UCSD-AML1 (cell line): Measurements from ENCODE around the gene CD3G.
A peak's percentile ranks its signal among the peaks of the same experiment; 100 is the strongest.

Source experiments
- DNase-seq: peaks from one replicate; lab custom pipeline; 2025; ENCODE audit not compliant: unreplicated experiment; lab: John Stamatoyannopoulos, UW

Gene CD3G

DNA sequence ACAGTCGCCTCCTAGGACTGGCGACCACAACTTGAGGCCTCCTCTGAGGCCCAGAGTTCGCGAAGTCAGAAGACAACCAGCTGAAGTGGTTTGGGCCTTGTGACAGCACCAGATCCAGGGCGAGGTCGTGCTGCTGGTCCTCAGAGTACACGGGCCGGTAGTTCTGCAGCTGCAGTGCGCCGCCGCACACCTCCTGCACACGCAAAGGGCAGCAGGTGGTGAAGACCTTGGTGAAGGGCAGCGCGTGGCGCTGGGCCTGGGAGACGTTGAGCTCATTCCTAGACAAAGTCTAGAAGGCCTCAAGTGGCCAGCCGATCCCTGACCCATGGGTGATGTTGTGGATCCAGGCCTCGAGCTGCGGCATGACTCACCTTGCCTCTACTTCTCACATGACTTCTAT lies 21.4 kb upstream of the CD3G start:
- no peak for DNase-seq

DNA sequence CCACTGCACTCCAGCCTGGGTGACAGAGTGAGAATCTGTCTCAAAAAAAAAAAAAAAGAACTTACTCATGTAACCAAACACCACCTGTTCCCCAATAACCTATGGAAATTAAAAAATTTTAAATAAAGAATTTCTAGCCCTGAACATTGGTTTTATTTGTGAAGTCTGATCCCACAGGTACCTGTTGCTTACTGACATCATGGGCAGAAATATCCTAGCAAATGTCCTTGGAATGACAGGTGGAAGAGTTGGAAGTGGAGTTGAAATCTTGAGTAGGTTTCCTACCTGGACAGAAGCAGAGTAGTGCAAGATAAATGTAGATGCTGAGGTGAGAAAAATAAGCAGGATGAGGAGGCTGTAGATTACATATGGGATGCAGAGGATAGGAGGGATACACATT lies 18.9 kb upstream of the CD3G start:
- no peak for DNase-seq

DNA sequence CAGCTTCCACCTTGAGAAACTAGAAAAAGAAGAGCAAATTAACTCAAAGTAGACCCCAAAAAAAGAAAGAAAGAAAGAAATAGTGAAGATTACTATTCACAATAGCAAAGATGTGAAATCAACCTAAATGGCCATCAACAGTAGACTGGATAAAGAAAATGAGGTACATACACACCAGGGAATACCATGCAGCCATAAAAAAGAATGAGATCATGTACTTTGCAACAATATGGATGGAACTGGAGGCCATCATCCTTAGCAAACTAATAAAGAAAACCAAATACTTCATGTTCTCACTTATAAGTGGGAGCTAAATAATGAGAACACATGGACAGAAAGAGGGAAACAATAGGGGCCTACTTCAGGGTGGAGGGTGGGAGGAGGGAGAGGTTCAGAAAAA lies 15.4 kb upstream of the CD3G start:
- no peak for DNase-seq

DNA sequence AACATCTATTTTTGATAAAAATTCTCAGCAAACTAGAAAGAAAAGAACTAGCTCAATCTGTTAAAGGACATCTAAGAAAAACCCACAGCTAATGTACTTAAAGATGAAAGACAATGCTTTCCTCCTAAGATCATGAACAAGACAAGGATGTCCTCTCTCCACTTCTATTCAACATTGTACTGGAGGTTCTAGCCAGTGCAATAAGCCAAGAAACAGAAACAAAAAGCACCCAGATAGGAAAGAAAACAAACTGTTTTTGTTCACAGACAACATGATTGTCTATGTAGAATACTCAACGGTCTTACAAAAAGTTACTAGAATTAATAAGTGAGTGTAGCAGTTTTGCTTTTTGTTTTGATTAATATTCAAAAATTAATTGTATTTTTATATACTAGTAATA lies 9.4 kb upstream of the CD3G start:
- no peak for DNase-seq

DNA sequence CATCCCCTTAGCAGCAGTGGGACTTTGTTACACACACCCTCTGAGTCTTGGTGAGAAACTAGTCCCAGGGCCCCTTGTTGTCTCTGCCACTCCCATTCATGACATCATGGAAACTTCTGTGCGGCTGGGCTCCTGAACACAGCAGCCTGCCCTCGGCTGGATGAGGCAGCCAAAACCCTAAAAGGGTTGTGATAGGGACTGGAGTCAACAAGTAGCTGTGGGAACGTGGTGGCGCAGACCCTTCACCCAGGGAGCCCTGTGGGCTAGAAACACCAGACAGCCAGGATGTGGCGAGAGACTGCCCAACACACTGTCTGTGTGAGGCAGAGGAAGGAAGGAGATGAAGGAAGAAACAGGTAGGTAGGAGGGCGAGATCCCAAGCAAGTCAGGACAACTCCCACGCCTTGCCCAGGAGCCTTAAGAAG lies 5.5 kb upstream of the CD3G start:
- DNase-seq: peak; percentile 80

DNA sequence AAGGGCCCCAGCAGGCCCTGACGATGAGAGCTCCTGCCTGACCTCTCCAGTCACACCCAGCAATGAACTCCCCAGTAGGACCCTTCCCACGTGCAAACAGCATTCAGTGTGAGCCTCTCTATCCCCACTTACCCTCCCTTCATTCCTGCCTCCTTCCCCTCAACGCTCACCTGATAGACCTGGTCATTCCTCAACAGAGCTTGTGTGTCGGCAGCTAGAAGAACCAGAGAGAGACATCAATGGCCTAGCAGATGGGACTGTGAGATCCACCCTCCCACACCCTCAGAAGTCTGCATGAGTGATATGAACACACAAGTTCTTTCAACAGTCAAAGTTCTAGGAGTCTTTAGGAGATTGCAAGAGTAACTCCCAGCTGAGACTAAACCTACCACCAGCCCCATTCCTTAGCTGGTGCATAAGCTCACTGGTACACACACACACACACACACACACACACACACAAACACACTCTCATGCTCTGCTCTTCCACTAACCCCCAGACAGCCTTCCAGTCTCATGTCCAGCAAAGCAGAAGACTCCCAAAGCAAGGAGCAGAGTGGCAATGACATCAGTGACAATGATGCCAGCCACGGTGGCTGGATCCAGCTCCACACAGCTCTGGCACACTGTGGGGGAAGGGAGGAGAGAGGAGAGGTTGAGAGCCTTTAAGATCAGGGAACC lies 4.7 kb upstream of the CD3G start:
- DNase-seq: no peak

DNA sequence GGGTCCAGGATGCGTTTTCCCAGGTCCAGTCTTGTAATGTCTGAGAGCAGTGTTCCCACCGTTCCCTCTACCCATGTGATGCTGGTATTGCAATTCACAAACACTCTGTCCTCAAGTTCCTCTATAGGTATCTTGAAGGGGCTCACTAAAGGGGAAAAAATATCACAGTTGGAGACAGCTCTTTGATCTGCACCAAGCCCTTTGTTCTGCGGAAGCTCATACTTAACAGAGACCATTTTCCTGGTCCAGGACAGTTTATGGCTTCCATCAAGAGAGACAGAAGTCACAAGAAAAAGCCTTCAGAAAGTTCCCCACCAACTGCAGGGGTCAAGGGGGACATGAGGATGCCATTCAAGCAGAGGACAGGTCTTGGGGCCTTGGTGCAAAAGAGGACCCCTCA lies 3.7 kb upstream of the CD3G start:
- no peak for DNase-seq

DNA sequence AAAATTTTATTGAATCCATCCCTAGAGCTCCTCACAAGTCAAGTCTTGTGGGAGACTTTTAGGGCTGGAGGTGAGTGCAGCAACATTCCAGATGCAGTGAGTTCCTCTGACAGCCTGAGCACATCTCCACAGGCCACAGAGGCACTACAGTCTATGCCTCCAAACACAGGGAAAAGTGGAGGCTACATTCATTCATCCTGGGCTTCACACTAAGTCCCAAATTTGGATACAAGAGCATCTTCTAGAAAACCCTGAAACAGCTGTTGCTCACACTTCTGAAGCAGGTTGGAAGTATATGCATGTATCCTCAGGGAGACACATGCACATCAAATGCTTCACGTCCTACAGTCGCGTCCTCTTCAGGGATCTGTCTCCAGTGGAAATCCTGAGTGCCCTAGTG lies 2.9 kb upstream of the CD3G start:
- no peak for DNase-seq

DNA sequence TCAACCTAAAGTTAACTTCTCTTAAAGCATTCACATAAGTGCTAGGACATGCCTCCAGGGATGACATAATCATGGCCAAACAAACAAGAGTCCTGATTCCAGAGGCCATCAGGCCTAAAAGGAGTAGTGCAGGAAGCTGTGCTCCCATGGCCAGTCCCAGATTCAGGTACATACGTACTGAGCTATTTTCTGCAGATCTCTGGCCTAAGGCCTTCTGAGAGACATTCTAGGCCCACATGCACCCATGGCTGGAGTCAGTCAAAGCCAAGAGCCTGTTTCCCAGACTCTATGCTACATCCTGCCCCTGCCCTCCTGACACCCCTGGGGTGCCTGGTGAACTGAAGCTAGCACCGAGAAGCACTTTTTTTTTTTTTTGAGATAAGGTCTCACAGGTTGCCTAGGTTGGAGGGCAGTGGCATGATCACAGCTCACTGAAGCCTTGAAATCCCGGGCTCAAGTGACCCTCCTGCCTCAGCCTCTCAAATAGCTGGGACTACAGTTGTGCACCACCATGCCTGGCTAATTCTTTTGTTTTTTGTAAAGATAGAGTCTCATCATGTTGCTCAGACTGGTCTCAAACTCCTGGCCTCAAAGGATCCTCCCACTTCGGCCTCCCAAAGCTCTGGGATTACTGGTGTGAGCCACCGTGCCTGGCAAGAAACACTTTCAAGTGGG lies 2.2 kb upstream of the CD3G start:
- no peak for DNase-seq

DNA sequence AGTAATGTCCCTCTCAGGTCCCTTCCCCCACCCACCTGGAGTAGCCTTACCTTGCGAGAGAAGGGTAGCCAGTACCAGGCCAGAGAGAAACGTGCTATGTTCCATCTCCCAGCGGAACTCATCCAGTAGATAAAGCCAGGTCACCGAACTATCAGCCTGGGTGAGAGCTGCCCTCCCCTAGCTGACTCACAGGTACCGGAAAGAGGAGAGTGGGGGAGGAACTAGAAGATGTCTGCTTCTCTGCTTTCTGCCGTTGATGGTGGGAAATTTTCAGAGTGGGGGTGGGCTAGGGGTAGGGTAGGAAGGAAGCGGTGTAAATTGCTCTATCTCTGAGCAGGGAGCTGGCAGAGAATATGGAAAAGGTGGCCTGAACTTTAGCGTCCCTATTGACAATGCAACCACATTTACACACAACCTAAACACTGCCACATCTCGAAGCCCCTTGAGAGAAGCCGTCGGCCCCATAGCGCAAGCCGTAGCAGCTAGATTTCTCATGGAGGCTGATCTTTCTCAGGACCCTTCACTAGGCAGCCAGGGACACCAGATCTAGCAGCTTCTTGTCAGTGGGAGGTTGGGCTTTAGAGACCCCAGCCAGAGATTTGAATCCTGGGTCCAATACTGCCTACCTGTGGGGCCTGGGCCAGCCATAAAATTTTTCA lies 1.5 kb upstream of the CD3G start, which contains the start of gene CD3D:
CD3D (minus strand) TSS at position 203 of the 659 bp plus-strand sequence; CDS start at position 105, 98 bp downstream.
- DNase-seq: no peak

DNA sequence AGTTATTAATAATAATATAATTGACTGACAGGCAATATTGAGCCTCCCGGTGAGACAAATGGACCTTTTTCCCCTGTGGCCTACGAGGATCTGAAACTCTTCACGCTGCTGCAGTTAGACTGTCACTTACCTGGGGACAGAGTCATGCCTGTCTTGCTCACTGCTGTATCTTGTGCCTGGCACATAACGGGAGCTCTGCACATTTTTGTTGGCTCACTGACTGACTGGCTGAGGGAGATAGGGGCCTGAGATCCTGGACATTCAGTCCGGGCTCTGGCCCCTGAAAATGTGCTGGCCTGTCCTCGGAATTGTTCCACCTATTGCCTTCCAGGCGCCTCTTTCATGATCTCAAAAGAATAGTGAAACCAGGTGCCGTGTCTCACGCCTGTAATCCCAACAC lies 896 bp upstream of the CD3G start:
- DNase-seq: no peak

DNA sequence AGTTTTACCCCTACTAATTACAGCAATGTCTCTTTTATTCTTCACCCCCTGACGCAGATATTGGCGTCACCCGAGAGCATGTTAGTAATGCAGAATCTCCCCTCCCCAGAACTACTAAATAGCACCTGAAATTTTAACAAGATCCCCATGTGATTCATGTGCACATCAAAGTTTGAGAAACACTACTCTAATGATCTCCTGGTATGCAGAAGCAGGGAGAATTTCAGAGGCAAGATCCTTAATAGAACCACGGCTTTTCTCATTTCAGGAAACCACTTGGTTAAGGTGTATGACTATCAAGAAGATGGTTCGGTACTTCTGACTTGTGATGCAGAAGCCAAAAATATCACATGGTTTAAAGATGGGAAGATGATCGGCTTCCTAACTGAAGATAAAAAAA lies 5.3 kb downstream of the CD3G start:
- DNase-seq: no peak

DNA sequence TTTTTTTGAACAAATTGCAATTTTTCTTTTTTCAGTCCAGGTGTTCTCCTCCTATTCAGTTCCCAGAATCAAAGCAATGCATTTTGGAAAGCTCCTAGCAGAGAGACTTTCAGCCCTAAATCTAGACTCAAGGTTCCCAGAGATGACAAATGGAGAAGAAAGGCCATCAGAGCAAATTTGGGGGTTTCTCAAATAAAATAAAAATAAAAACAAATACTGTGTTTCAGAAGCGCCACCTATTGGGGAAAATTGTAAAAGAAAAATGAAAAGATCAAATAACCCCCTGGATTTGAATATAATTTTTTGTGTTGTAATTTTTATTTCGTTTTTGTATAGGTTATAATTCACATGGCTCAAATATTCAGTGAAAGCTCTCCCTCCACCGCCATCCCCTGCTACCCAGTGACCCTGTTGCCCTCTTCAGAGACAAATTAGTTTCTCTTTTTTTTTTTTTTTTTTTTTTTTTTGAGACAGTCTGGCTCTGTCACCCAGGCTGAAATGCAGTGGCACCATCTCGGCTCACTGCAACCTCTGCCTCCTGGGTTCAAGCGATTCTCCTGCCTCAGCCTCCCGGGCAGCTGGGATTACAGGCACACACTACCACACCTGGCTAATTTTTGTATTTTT lies 9.1 kb downstream of the CD3G start:
- DNase-seq: no peak

DNA sequence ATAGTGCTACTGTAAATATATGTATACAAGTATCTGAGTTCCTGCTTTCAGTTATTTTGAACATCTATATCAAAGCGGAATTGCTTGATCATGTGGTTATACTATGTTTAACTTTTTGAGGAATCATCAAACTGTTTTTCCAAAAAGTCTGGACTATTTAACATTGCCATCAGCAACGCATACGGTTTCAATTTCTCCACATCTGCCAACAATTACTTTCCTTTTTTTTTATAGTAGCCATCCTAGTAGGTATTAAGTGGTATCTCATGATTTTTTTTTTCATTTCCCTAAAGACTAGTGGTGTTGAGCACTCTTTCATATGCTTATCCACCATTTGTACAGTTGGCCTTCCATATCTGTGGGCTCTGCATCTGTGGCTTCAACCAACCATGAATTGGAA lies 13.9 kb downstream of the CD3G start:
- DNase-seq: no peak

DNA sequence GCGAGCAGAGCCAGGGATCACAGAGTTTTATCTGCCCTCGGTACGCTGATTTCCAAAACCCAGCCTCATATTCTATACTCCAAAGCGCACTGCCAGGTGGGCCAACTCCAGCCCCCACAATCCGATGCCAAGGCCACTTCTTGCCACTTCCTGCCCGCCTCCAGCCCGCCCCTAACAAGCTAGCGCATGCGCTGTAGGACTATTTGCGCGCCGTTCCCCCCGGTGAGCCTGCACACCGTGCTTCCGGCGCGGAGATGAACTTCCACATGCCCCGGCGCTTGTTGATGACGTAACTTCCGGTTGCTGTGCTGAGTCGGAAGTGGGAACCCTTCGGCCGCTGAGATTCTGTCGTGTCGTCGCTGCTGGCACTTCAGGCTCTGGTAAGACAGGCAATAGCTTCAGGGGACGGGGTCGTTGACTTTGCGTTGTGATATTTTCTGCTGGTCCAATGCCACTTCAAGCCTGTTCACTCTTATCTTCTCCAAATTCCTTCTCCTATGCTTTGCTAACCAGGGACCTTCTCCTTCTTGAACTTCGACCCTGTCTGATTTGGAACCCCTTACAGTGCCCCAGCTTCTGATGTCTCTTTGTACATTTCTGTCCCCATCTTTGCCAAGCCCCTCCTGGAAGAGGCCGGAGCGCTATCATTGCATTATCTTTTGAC lies 15.3 kb downstream of the CD3G start, which contains the start of gene UBE4A:
UBE4A (plus strand) TSS at position 306 of the 664 bp plus-strand sequence. CDS start 5,481 bp downstream, outside the sequence.
- peak; percentile 92 for DNase-seq

DNA sequence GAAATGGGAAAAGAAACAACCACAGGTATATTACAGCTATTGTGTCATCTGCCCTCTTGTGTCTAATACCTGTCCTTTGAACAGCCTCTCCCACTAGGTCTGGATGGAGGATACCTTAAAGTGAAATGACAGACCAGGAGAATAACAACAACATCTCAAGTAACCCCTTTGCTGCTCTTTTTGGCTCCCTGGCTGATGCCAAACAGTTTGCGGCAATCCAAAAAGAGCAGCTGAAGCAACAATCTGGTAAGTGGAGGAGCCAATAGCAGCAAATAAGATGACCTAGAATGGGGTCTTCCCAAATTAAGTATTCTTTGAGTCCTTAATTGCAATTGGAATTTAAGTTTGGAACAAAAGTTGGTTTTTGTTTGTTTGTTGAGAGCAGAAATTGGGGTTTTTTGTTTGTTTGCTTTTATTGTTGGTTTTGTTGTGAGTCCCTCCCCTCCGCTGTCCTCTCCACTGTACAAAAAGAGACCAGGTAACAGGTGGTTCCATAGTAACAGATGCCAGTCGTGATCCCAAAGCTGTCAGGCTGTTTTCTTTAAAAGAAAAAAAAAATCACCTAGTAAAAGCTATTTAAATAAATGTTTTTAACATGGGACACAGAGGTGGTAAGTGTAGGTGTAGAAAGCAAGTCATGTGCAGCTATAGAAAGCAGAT lies 20.9 kb downstream of the CD3G start:
- no peak for DNase-seq

DNA sequence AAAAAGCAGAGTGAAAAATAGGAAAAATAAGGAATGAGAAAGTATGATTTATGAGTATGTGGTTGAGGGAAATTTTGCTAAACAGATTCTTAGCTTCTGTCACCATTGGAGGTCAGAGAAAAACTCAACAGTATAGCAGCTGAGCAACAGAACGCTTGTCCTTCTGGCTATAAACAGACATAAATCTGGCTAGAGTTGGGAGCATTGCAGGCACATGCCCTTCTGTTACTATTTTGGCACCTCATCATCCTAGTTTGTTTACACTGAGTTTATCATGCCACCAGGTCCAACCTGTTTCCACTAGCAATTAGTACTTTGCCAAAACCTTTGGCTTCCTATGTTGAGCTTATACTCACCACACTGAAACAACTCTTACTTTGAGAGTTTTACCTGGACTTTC lies 22.1 kb downstream of the CD3G start:
- no peak for DNase-seq

DNA sequence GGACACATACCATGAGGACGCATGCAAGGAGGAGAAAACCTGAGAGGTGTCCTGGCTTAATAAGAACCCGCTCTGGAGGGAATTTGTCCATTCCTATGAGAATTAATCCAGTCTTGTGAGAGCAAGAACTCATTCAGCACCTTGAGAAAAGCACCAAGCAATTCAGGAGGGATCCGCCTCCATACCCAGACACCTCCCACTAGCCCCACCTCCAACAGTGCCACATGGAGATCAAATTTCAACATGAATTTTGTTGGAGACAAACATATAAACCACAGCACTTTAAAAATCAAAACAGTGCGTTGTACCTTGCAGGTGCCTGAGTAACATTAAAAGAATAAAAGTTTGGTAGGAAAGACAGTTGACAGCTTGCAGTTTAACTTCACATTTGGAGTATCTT lies 26.6 kb downstream of the CD3G start:
- DNase-seq: no peak

DNA sequence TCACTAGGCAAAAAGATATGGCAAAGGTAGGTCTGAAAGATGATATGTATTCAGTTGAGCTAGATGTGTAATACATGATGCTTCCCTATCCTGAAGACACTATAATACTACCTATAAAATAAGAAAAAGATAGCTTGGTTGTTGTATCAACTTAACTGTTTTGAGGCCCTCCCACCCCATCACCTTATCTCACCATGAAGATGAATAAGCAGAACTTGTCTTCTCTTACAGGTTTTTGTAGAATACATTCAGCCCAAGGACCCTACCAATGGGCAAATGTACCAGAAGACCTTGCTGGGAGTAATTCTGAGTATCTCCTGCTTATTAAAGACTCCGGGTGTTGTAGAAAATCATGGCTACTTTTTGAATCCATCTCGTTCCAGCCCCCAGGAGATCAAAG lies 29.1 kb downstream of the CD3G start:
- no peak for DNase-seq

DNA sequence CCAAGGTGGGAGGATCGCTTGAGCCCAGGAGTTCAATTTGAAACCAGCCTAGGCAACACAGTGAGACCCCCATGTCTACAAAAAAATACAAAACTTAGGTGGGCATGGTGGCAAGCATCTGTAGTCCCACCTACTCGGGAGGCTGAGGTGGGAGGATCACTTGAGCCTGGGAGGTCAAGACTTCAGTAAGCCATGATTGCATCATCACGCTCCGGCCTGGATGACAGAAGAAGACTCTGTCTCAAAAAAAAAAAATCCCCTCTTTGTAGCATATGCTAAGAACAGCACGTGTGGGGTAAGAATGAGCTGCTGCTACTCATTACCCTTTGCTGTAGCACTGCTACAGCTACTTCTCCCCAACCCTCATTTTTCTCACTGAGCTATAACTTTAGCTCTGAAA lies 29.7 kb downstream of the CD3G start:
- DNase-seq: no peak

DNA sequence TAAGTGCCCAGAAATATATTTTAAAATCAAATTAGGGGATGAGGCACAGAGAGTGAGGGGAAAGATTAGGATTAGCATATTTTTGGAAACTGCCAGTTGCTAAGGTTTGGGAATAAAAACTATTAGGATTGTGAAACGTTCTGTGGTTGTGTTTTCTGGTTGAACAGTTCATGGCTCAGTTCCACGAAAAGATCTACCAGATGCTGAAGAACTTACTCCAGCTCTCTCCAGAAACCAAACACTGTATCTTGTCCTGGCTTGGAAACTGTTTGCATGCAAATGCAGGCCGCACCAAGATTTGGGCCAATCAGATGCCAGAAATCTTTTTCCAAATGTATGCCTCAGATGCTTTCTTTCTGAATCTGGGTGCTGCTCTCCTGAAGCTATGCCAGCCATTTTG lies 30.6 kb downstream of the CD3G start:
- DNase-seq: no peak
